ENCODE results near the gene EIF3I. TPM values are rescaled to one million over a fixed set of nuclear protein-coding genes. Genes with fewer than 3 reads are reported as not detected.
A peak's percentile ranks its signal among the peaks of the same experiment; 100 is the strongest.

Gene EIF3I
- total and polyA plus RNA-seq, 2 donors (not counting 1 experiment from before 2014, with no cell fraction given) = 277 to 492 TPM

GRCh38 chr1:32182060-32182459 lies 40.1 kb upstream of the EIF3I start:
- peaks cover 11% of the 10 kb centered on the region for H3K4me1 ChIP-seq (ENCODE audit: control insufficient read depth, extremely low read depth, insufficient read depth, low read length)
- peaks cover 62% of the 10 kb centered on the region for H3K79me2 ChIP-seq (ENCODE audit: control insufficient read depth, insufficient read depth, low read length)
- H3K4me2 ChIP-seq (ENCODE audit: extremely low read depth, insufficient read depth, low read length) = peak overlapping the region; percentile 99
- H3K4me3 ChIP-seq (replicated peaks in 1 of 4; ENCODE audit: control extremely low read depth in 1 of 4, insufficient read depth in 1 of 4, low read depth in 3 of 4, low read length in 4 of 4) = peak overlapping the region in 3 of 4 experiments; percentile 30 to 86 (median 71)
- H2AFZ ChIP-seq (ENCODE audit: low read length) = no peak overlapping the region
- H3K27me3 ChIP-seq (ENCODE audit: control insufficient read depth, insufficient read depth, low read length) = no peaks in the 10 kb centered on the region
- peak in 1 of 2 donors; percentile 33 for DNase-seq (ENCODE audit: low read depth in 2 of 2)
- peaks cover 3% of the 10 kb centered on the region for H4K20me1 ChIP-seq (ENCODE audit: control insufficient read depth, extremely low read depth, insufficient read depth, low read length)
- H3K27ac ChIP-seq (ENCODE audit: insufficient read depth, low read length) = no peak overlapping the region
- H3K9me3 ChIP-seq (ENCODE audit: control insufficient read depth, insufficient read depth, low read depth, low read length) = no peaks in the 10 kb centered on the region
- TF ChIP-seq EZH2 (IDR thresholded peaks at IDR 0.05; ENCODE audit: low read length, missing control alignments) = no peak
- TF ChIP-seq CTCF (conservative IDR thresholded peaks at IDR 0.05 in 1 of 2, IDR thresholded peaks at IDR 0.05 in 1 of 2; ENCODE audit: low read depth in 1 of 2, low read length in 2 of 2) = no peak
- peaks cover 21% of the 10 kb centered on the region for H3K36me3 ChIP-seq (ENCODE audit: control insufficient read depth, insufficient read depth, low read length)
- H3K9ac ChIP-seq (ENCODE audit: insufficient read depth, low read length) = no peak overlapping the region

GRCh38 chr1:32184650-32185049 lies 37.6 kb upstream of the EIF3I start:
- no peak for DNase-seq (ENCODE audit: low read depth in 2 of 2)
- peaks cover 3% of the 10 kb centered on the region for H4K20me1 ChIP-seq (ENCODE audit: control insufficient read depth, extremely low read depth, insufficient read depth, low read length)
- H3K9me3 ChIP-seq (ENCODE audit: control insufficient read depth, insufficient read depth, low read depth, low read length) = no peaks in the 10 kb centered on the region
- no peak for TF ChIP-seq EZH2 (IDR thresholded peaks at IDR 0.05; ENCODE audit: low read length, missing control alignments)
- no peak for TF ChIP-seq CTCF (conservative IDR thresholded peaks at IDR 0.05 in 1 of 2, IDR thresholded peaks at IDR 0.05 in 1 of 2; ENCODE audit: low read depth in 1 of 2, low read length in 2 of 2)
- peak overlapping the region in 1 of 4 experiments; percentile 0 for H3K4me3 ChIP-seq (replicated peaks in 1 of 4; ENCODE audit: control extremely low read depth in 1 of 4, insufficient read depth in 1 of 4, low read depth in 3 of 4, low read length in 4 of 4)
- no peak overlapping the region for H3K9ac ChIP-seq (ENCODE audit: insufficient read depth, low read length)
- H3K4me1 ChIP-seq (ENCODE audit: control insufficient read depth, extremely low read depth, insufficient read depth, low read length) = peaks cover 7% of the 10 kb centered on the region
- H3K27ac ChIP-seq (ENCODE audit: insufficient read depth, low read length) = no peak overlapping the region
- H3K36me3 ChIP-seq (ENCODE audit: control insufficient read depth, insufficient read depth, low read length) = peaks cover 33% of the 10 kb centered on the region
- H2AFZ ChIP-seq (ENCODE audit: low read length) = no peak overlapping the region
- H3K27me3 ChIP-seq (ENCODE audit: control insufficient read depth, insufficient read depth, low read length) = no peaks in the 10 kb centered on the region
- H3K4me2 ChIP-seq (ENCODE audit: extremely low read depth, insufficient read depth, low read length) = peak overlapping the region; percentile 54
- peaks cover 71% of the 10 kb centered on the region for H3K79me2 ChIP-seq (ENCODE audit: control insufficient read depth, insufficient read depth, low read length)

GRCh38 chr1:32186077-32186476 lies 36.1 kb upstream of the EIF3I start:
- H3K9ac ChIP-seq (ENCODE audit: insufficient read depth, low read length) = no peak overlapping the region
- no peak overlapping the region for H2AFZ ChIP-seq (ENCODE audit: low read length)
- no peaks in the 10 kb centered on the region for H3K9me3 ChIP-seq (ENCODE audit: control insufficient read depth, insufficient read depth, low read depth, low read length)
- H3K4me3 ChIP-seq (replicated peaks in 1 of 4; ENCODE audit: control extremely low read depth in 1 of 4, insufficient read depth in 1 of 4, low read depth in 3 of 4, low read length in 4 of 4) = no peak overlapping the region
- TF ChIP-seq EZH2 (IDR thresholded peaks at IDR 0.05; ENCODE audit: low read length, missing control alignments) = no peak
- no peak for TF ChIP-seq CTCF (conservative IDR thresholded peaks at IDR 0.05 in 1 of 2, IDR thresholded peaks at IDR 0.05 in 1 of 2; ENCODE audit: low read depth in 1 of 2, low read length in 2 of 2)
- peaks cover 6% of the 10 kb centered on the region for H3K4me1 ChIP-seq (ENCODE audit: control insufficient read depth, extremely low read depth, insufficient read depth, low read length)
- peaks cover 45% of the 10 kb centered on the region for H3K36me3 ChIP-seq (ENCODE audit: control insufficient read depth, insufficient read depth, low read length)
- no peak overlapping the region for H3K4me2 ChIP-seq (ENCODE audit: extremely low read depth, insufficient read depth, low read length)
- DNase-seq (ENCODE audit: low read depth in 2 of 2) = no peak
- H3K27me3 ChIP-seq (ENCODE audit: control insufficient read depth, insufficient read depth, low read length) = no peaks in the 10 kb centered on the region
- H3K27ac ChIP-seq (ENCODE audit: insufficient read depth, low read length) = no peak overlapping the region
- H3K79me2 ChIP-seq (ENCODE audit: control insufficient read depth, insufficient read depth, low read length) = peaks cover 62% of the 10 kb centered on the region
- peaks cover 3% of the 10 kb centered on the region for H4K20me1 ChIP-seq (ENCODE audit: control insufficient read depth, extremely low read depth, insufficient read depth, low read length)
